HG03045 (cell line): Measurements from ENCODE around the gene ERO1A.

Source experiments
- ATAC-seq: cut with Tn5 transposase; IDR thresholded peaks from one replicate; pipeline ENCODE4 v1.9.1; 2021; ENCODE audit warnings: mild to moderate bottlenecking, moderate library complexity; ENCODE audit not compliant: unreplicated experiment

Gene ERO1A

GRCh38 chr14:52701223-52701622 is 5.9 kb upstream of the ERO1A start:
- no peak for ATAC-seq

- no peak for ATAC-seq
Observed at GRCh38 chr14:52700701-52701172, 5.4 kb upstream of the ERO1A start.

- peak; percentile 59 for ATAC-seq
Observed at GRCh38 chr14:52694761-52695480, 437 bp downstream of the ERO1A start.

GRCh38 chr14:52693532-52693931 is 1.8 kb downstream of the ERO1A start:
- ATAC-seq: no peak

GRCh38 chr14:52693036-52693435 is 2.3 kb downstream of the ERO1A start:
- ATAC-seq: no peak

- no peak for ATAC-seq
Observed at GRCh38 chr14:52692248-52692962, 3.0 kb downstream of the ERO1A start.

- no peak for ATAC-seq
Observed at GRCh38 chr14:52690983-52691760, 4.2 kb downstream of the ERO1A start.

GRCh38 chr14:52686176-52686575 is 9.2 kb downstream of the ERO1A start:
- no peak for ATAC-seq

GRCh38 chr14:52683985-52684520 is 11.3 kb downstream of the ERO1A start:
- no peak for ATAC-seq

GRCh38 chr14:52678591-52678990 is 16.8 kb downstream of the ERO1A start:
- ATAC-seq: no peak

- ATAC-seq: no peak
Observed at GRCh38 chr14:52663850-52664249, 31.5 kb downstream of the ERO1A start.

GRCh38 chr14:52661314-52661713 is 34.0 kb downstream of the ERO1A start:
- no peak for ATAC-seq

GRCh38 chr14:52660832-52661231 is 34.5 kb downstream of the ERO1A start:
- ATAC-seq: no peak

GRCh38 chr14:52660325-52660724 is 35.0 kb downstream of the ERO1A start:
- ATAC-seq: no peak

- no peak for ATAC-seq
Observed at GRCh38 chr14:52656905-52657304, 38.5 kb downstream of the ERO1A start.

GRCh38 chr14:52650774-52651173 is 44.6 kb downstream of the ERO1A start:
- no peak for ATAC-seq

- no peak for ATAC-seq
Observed at GRCh38 chr14:52649511-52649910, 45.8 kb downstream of the ERO1A start.

GRCh38 chr14:52641745-52642144 is 53.6 kb downstream of the ERO1A start:
- no peak for ATAC-seq

GRCh38 chr14:52640137-52640536 is 55.2 kb downstream of the ERO1A start:
- ATAC-seq: no peak

- no peak for ATAC-seq
Observed at GRCh38 chr14:52619687-52620086, 75.7 kb downstream of the ERO1A start.

GRCh38 chr14:52618602-52619001 is 76.8 kb downstream of the ERO1A start:
- no peak for ATAC-seq
